Measurements from ENCODE around the gene KLHDC4. TPM values are rescaled to one million over a fixed set of nuclear protein-coding genes. Genes with fewer than 3 reads are reported as not detected.
"Not testable (repeated sequence)": the region's sequence is repeated elsewhere in the genome, so short reads cannot be mapped to it uniquely, and the experiment has no call there.

The KLHDC4 gene
- polyA plus RNA-seq, 1 of the 3 experiments (the other 2 are of a cell fraction), result 51.2 TPM

DNA sequence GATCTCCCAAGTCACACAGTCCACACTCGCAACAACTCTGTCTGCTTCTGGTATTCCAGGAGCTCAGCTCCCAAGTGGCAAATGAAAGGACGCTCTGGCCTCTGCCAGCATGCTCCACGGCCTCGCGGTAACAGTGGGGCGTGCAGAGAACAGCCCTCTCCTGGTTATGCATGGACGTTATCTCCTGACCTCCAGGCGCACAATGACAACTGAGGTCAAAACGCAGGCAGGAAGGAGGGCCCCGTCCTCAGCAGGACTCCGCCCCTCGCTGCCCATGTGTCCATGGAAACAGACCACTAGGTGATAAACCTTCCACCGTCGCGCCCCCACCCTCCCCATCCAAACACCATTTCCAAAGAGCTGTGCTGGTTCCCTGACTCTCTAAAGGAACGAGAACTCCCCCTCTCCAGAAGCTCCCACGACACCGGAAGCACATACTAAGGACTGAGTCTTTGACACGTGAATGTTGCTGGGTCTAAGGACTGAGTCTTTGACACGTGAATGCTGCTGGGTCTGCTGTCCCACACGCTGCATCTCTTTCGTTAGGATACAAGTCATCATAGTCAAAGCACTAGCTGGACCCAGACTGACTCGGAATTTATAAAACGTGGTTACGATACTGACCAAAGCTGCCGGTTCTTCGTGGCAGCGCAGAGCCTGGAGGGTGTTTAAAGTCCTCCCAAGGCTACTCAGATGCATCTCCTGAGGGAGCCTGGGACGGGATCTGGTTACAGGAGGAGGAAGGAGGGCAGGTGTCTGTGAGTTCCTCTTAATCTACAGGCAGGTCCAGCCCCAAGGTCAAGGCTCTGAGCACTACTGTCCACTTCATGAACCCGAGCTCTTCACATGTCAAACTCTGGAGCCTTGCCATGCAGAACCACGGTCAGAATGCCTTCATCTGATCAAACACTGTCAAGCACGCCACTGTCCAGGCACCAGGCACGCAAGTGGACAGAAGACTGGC is 43.9 kb downstream of the KLHDC4 start:
- H3K4me3 ChIP-seq (ENCODE audit: low read depth in 2 of 2, low read length in 1 of 2), result no peak overlapping the region
- no peaks in the 10 kb centered on the region; the same call in 1 of the 2 replicates for H3K79me2 ChIP-seq (ENCODE audit: insufficient read depth)
- peaks cover 20% of the 10 kb centered on the region for H4K20me1 ChIP-seq (ENCODE audit: insufficient read depth)
- no peak for DNase-seq
- H3K36me3 ChIP-seq (replicated peaks in 1 of 2; ENCODE audit: control insufficient read depth in 1 of 2, insufficient read depth in 2 of 2, low read length in 1 of 2), result peaks cover 0 to 23% of the 10 kb centered on the region in 2 experiments
- H2AFZ ChIP-seq (ENCODE audit: low read depth), result no peak overlapping the region
- no peaks in the 10 kb centered on the region for H3K9me3 ChIP-seq
- no peak overlapping the region for H3K4me2 ChIP-seq
- POLR2A ChIA-PET, result interaction anchor here (1.3 to 1.9 kb wide), 2 partner anchors 16 to 44 kb away, joined by 5 to 10 read pairs; partner anchors contain the start of gene KLHDC4
- H3K9ac ChIP-seq, result no peak overlapping the region
- H3K27me3 ChIP-seq (ENCODE audit: insufficient read depth), result no peaks in the 10 kb centered on the region
- no peaks in the 10 kb centered on the region for H3K9me2 ChIP-seq
- H3K27ac ChIP-seq (ENCODE audit: low read depth in 2 of 2, low read length in 1 of 2), result peak overlapping the region in 1 of 2 experiments; percentile 99; a peak in 2 of 4 replicates
- WGBS (ENCODE audit: low lambda C conversion rate), result 94% methylated on average over 31 of the region's 33 CpGs
- TF ChIP-seq RXRA (IDR thresholded peaks at IDR 0.05; ENCODE audit: borderline replicate concordance, low read depth), result no peak
- TF ChIP-seq, protein P1, sequence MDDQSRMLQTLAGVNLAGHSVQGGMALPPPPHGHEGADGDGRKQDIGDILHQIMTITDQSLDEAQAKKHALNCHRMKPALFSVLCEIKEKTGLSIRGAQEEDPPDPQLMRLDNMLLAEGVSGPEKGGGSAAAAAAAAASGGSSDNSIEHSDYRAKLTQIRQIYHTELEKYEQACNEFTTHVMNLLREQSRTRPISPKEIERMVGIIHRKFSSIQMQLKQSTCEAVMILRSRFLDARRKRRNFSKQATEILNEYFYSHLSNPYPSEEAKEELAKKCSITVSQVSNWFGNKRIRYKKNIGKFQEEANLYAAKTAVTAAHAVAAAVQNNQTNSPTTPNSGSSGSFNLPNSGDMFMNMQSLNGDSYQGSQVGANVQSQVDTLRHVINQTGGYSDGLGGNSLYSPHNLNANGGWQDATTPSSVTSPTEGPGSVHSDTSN (IDR thresholded peaks at IDR 0.05), result no peak
- TF ChIP-seq JUND (IDR thresholded peaks at IDR 0.05), result no peak
- TF ChIP-seq, protein P2, sequence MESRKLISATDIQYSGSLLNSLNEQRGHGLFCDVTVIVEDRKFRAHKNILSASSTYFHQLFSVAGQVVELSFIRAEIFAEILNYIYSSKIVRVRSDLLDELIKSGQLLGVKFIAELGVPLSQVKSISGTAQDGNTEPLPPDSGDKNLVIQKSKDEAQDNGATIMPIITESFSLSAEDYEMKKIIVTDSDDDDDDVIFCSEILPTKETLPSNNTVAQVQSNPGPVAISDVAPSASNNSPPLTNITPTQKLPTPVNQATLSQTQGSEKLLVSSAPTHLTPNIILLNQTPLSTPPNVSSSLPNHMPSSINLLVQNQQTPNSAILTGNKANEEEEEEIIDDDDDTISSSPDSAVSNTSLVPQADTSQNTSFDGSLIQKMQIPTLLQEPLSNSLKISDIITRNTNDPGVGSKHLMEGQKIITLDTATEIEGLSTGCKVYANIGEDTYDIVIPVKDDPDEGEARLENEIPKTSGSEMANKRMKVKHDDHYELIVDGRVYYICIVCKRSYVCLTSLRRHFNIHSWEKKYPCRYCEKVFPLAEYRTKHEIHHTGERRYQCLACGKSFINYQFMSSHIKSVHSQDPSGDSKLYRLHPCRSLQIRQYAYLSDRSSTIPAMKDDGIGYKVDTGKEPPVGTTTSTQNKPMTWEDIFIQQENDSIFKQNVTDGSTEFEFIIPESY (IDR thresholded peaks at IDR 0.05; ENCODE audit: borderline replicate concordance, low read depth), result no peak
- no peak for TF ChIP-seq ELF1 (IDR thresholded peaks at IDR 0.05)
- no peak for TF ChIP-seq MXI1 (IDR thresholded peaks at IDR 0.05; ENCODE audit: low read depth, low read length)
- TF ChIP-seq NRF1 (IDR thresholded peaks at IDR 0.05; ENCODE audit: low read depth, low read length), result no peak
- TF ChIP-seq, protein P3, sequence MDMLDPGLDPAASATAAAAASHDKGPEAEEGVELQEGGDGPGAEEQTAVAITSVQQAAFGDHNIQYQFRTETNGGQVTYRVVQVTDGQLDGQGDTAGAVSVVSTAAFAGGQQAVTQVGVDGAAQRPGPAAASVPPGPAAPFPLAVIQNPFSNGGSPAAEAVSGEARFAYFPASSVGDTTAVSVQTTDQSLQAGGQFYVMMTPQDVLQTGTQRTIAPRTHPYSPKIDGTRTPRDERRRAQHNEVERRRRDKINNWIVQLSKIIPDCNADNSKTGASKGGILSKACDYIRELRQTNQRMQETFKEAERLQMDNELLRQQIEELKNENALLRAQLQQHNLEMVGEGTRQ (IDR thresholded peaks at IDR 0.05; ENCODE audit: borderline replicate concordance, low read depth, low read length), result no peak
- CTCF ChIA-PET, result interaction anchor here (0.8 to 4.3 kb wide), 6 partner anchors 16 to 133 kb away, joined by 3 to 24 read pairs (median 4); partner anchors contain the start of gene KLHDC4
- H3K4me1 ChIP-seq (ENCODE audit: control insufficient read depth in 1 of 2, insufficient read depth in 2 of 2, low read depth in 1 of 2, low read length in 1 of 2), result peaks cover 10 to 43% of the 10 kb centered on the region in 2 experiments; a peak in 3 of 4 replicates
- peaks cover 9% of the 10 kb centered on the region for H3F3A ChIP-seq (replicated peaks; ENCODE audit: insufficient read depth)

DNA sequence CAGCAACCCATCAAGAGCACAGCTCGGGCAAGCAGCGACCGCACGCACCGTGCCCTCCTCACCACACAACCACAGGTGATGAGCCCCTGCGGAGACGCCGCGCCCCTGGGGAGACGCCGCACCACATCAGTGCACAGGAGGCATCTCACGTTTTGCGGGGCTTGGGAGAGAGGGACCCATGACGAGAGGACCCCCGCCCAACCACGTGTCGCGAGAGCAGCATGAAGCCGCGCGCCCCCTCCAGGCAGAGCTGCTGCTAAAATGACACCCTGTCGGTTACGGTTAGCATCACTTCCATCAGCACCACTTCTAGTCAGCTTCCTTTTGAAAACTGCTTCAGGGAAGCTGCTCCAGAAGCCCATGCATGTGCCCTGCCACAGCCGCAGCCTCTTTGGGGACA is 45.3 kb downstream of the KLHDC4 start:
- peaks cover 20% of the 10 kb centered on the region for H4K20me1 ChIP-seq (ENCODE audit: insufficient read depth)
- H3K4me3 ChIP-seq (ENCODE audit: low read depth in 2 of 2, low read length in 1 of 2), result no peak overlapping the region
- H3K36me3 ChIP-seq (replicated peaks in 1 of 2; ENCODE audit: control insufficient read depth in 1 of 2, insufficient read depth in 2 of 2, low read length in 1 of 2), result peaks cover 0 to 26% of the 10 kb centered on the region in 2 experiments
- no peak overlapping the region for H3K9ac ChIP-seq
- H3F3A ChIP-seq (replicated peaks; ENCODE audit: insufficient read depth), result peaks cover 9% of the 10 kb centered on the region
- no peak for DNase-seq
- POLR2A ChIA-PET, result no interaction called here
- H3K79me2 ChIP-seq (ENCODE audit: insufficient read depth), result no peaks in the 10 kb centered on the region; the same call in 1 of the 2 replicates
- CTCF ChIA-PET, result interaction anchor here (1.9 kb wide), 1 partner anchor 18 kb away, joined by 8 read pairs; no protein-coding TSS in a partner anchor
- no peak overlapping the region; a peak in 1 of 4 replicates for H3K27ac ChIP-seq (ENCODE audit: low read depth in 2 of 2, low read length in 1 of 2)
- no peak for TF ChIP-seq GATA2 (CRISPR knock-in tag; IDR thresholded peaks at IDR 0.05)
- no peak overlapping the region for H2AFZ ChIP-seq (ENCODE audit: low read depth)
- no peaks in the 10 kb centered on the region for H3K9me2 ChIP-seq
- peaks cover 10 to 43% of the 10 kb centered on the region in 2 experiments; a peak in 3 of 4 replicates for H3K4me1 ChIP-seq (ENCODE audit: control insufficient read depth in 1 of 2, insufficient read depth in 2 of 2, low read depth in 1 of 2, low read length in 1 of 2)
- no peaks in the 10 kb centered on the region for H3K9me3 ChIP-seq
- WGBS (ENCODE audit: low lambda C conversion rate), result 98% methylated on average over 10 of the region's 24 CpGs
- no peak overlapping the region for H3K4me2 ChIP-seq
- no peaks in the 10 kb centered on the region for H3K27me3 ChIP-seq (ENCODE audit: insufficient read depth)

DNA sequence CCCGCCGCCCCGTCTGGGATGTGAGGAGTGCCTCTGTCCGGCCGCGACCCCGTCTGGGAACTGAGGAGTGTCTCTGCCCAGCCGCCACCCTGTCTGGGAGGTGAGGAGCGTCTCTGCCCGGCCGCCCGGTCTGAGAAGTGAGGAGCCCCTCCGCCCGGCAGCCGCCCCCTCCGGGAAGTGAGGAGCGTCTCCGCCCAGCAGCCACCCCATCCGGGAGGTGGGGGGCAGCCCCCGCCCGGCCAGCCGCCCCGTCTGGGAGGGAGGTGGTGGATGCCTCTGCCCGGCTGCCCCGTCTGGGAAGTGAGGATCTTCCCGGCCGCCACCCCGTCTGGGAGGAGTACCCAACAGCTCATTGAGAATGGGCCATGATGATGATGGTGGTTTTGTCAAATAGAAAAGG is 47.0 kb downstream of the KLHDC4 start:
- Histone ChIP-seq H3K36me3 (replicated peaks in 1 of 2; ENCODE audit: control insufficient read depth in 1 of 2, insufficient read depth in 2 of 2, low read length in 1 of 2) (peaks cover 0 to 39% of the 10 kb centered on the region in 2 experiments), H4K20me1 (ENCODE audit: insufficient read depth) (peaks cover 14% of the 10 kb centered on the region), H3K4me1 (ENCODE audit: control insufficient read depth in 1 of 2, insufficient read depth in 2 of 2, low read depth in 1 of 2, low read length in 1 of 2) (peaks cover 10 to 32% of the 10 kb centered on the region in 2 experiments; a peak in 3 of 4 replicates)
- H3K9me2 ChIP-seq; H3K27ac ChIP-seq (ENCODE audit: low read depth in 2 of 2, low read length in 1 of 2); H3K27me3 ChIP-seq (ENCODE audit: insufficient read depth); H3K9ac ChIP-seq; H3K79me2 ChIP-seq (ENCODE audit: insufficient read depth); POLR2A ChIA-PET; H3F3A ChIP-seq (replicated peaks; ENCODE audit: insufficient read depth); H2AFZ ChIP-seq (ENCODE audit: low read depth); DNase-seq; H3K4me3 ChIP-seq (ENCODE audit: low read depth in 2 of 2, low read length in 1 of 2); H3K4me2 ChIP-seq; H3K9me3 ChIP-seq: not testable (repeated sequence)
- 90% methylated on average over 14 of the region's 28 CpGs for WGBS (ENCODE audit: low lambda C conversion rate)
- CTCF ChIA-PET, result interaction anchor here (0.6 to 1.1 kb wide), 2 partner anchors 17 to 51 kb away, joined by 3 read pairs; no protein-coding TSS in a partner anchor

All from SK-N-SH (cell line).